GM18868 (cell line): ENCODE data around the gene CSTPP1.

ENCODE experiments used
- ATAC-seq: cut with Tn5 transposase; IDR thresholded peaks from one replicate; pipeline ENCODE4 v1.9.1; 2021; ENCODE audit warnings: mild to moderate bottlenecking, moderate library complexity; ENCODE audit not compliant: unreplicated experiment

CSTPP1 gene

GRCh38 chr11:46936138-46937110, at the start of gene CSTPP1:
CSTPP1 (plus strand) TSS chr11:46936761; CDS start chr11:46936806, 45 bp downstream.
- ATAC-seq = peak; percentile 97

DNA sequence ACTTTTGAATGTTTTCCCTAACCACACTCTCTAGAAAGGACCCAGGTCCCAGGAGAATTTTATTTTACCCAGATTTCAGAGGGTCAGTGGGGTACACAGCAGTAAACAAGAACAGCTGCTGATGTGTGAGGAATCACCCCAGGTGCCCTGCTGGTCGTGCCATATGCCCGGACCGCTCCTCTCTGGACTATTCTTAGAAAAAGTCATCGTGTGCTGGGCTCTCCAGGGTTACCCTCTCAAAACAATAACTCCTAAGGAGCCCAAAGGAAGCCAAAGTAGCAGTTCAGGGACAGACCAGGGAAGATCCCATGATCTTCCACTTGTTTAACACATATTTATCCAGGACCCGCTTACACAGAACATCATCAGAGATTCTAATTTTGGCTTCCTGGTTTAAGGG, 47.9 kb upstream of the CSTPP1 start:
- ATAC-seq = no peak

GRCh38 chr11:46889251-46889650, 47.3 kb upstream of the CSTPP1 start:
- ATAC-seq = no peak

DNA sequence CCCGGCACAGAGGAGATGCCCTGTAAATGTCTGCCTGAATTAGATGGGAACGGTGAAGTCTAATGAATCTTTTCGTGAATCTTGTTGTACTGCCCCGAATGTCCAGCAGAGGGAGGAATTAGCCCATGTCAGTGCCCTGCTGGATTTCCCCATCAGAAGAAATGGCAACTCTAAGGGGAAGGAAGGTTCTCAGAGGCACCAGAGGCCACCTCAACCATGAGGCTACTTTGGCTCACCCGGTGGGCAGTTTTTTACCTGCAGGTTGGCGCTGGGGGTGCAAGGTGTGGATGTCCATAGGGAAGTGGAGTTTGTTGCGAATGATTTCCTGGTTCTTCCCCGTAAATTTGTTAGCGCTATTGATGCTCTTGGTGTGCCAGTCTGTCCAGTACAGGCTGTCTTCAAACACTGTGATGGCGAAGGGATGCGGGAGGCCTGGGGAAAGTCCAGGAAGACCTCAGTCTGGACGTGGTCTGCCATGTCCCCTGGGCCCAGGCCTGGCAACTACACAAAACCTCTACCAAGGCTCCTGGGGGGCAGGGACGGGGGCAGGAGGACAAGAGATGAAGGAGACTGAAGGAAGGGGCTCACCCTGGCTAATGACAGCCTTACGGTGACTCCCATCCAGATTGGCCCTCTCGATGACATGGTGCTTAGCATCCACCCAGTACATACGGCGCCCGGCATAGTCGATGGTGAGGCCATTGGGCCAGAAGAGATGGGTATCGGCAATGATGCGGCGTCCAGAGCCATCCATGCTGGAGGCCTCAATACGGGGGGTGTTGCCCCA, 46.7 kb upstream of the CSTPP1 start:
- peak; percentile 62 for ATAC-seq

GRCh38 chr11:46890665-46891064, 45.9 kb upstream of the CSTPP1 start:
- ATAC-seq = no peak

DNA sequence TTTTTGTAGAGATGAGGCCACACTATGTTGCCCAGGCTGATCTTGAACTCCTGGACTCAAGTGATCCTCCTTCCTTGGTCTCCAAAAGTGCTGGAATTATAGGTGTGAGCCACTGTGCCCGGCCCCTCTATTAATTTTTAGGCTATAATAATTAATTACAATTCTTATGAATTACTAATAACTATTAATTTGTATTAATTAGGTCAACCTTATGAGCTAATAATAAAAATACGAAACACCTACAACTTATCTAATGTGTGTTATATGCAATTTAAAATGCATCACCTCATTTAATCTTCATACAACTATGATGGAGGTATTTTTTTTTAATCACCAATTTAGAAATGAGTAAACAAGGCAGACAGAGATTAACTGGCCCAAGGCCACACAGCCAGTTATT, 44.5 kb upstream of the CSTPP1 start:
- ATAC-seq = no peak

DNA sequence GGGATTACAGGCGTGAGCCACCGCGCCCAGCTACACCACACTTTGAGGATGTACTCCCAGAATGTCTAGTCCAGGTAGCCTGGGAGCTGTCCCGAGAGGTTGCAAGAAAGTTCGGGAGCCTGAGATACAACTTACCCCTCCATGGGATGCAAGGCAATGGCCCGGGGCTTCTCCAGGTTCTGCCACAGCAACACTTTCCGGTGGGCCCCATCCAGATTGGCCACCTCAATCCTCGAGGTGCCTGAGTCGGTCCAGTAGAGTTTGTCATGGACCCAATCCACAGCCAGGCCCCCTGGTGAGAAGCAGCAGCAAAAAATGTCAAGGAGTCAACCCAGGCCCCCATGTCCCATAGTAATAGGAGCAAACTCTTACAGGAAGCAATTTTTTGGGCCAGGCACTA, 43.7 kb upstream of the CSTPP1 start:
- no peak for ATAC-seq

- no peak for ATAC-seq
Observed at GRCh38 chr11:46894506-46894905, 42.1 kb upstream of the CSTPP1 start.

DNA sequence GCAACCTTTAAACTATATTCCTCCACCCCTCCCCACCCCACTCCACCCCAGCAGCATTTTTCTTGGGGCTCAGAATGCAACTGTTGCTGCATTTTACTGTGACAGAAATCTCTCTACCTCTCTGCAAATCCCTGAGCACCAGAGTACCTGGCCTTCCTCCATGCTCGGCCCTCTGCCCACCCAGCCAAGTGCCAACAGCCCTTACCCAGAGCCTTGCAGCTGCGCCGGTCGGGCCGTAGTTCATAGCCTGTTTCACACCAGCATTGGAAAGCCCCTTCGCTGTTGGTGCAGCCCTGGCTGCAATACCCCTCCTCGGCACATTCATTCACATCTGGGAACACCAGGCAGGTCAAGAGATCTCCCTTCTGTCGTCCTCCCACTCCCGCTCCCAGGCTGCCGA, 41.6 kb upstream of the CSTPP1 start:
- ATAC-seq = no peak

GRCh38 chr11:46895821-46896220, 40.7 kb upstream of the CSTPP1 start:
- ATAC-seq = no peak

DNA sequence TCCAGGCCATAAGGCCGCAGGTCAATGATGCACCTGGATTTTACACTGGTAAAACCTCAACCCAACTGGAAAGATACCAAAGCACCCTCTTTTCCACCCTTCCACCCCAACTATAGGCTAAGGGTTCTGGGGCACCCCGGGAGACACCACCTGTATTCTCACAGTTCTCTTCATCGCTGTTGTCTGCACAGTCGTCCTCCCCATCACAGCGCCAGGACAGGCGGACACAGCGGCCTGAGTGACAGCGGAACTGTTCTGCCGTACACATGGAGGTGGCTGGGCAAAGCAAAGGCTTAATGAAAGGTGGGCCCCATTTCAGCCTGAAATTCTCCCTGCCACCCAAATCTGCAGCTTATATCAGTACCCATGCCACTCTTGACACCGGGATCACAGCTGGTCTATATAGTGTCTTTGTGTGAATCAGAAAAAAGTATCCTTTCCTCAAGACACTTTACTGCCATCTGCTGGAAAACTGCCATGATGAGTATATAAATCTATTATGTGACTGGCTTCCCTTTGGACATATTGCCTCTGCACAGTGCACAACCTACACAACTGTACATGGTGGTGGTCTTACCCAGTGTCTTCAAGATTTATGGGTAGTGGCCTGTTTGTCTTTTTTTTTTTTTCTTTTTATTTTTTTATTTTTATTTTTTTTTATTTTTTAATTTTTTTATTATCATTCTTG, 39.7 kb upstream of the CSTPP1 start:
- no peak for ATAC-seq

DNA sequence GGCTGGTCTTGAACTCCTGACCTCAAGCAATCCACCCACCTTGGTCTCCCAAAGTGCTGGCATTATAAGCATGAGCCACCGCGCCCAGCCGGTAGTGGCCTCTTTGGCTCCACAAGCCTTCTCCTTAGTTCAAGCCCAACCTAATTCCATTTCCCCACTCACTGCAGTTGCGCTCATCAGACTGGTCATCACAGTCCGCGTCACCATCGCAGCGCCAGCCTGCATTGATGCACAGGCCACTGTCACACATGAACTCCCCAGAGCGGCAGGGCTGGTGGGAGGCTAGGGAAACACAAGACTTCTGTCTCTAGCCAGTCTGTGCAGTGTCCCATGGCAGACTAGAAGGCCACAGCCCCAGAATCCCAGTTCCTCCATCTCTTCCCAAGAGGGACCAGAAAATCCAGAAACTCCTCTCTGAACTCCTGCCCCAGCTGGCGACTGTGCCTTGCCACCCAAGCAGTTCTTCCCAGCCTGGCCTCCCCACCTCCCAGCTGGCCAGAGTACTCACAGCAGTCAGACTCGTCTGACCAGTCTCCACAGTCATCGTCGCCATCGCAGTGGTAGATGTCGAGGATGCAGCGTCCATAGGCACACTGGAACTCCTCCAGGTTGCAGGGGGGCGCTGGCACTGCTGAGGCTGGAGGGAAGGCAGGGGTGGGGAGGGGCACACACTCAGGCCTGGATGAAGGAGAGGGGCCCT, 38.0 kb upstream of the CSTPP1 start:
- no peak for ATAC-seq

- no peak for ATAC-seq
Observed at GRCh38 chr11:46899501-46900025, 37.0 kb upstream of the CSTPP1 start.

GRCh38 chr11:46900091-46900746, 36.3 kb upstream of the CSTPP1 start:
- ATAC-seq = no peak

DNA sequence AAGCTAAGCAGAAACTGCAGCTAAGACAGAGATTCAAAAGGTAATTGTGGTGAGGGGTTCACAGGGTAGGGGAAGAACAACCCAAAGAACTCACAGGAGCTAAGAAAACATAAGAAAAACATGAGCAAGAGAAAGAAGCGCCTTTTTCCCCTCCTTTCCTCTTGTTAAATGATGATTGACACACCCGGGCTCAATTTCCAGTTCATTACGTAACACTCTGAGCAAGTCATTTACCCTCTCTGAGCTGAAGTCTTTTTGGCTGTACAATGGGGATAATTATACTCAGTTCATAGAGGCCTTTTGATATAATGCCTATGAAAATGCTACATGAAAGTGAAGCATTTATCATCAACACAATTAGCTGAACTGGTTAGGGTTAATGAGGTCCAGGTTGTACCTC, 35.4 kb upstream of the CSTPP1 start:
- ATAC-seq = no peak

GRCh38 chr11:46902694-46903093, 33.9 kb upstream of the CSTPP1 start:
- no peak for ATAC-seq

- ATAC-seq = no peak
Observed at GRCh38 chr11:46903846-46904245, 32.7 kb upstream of the CSTPP1 start.

DNA sequence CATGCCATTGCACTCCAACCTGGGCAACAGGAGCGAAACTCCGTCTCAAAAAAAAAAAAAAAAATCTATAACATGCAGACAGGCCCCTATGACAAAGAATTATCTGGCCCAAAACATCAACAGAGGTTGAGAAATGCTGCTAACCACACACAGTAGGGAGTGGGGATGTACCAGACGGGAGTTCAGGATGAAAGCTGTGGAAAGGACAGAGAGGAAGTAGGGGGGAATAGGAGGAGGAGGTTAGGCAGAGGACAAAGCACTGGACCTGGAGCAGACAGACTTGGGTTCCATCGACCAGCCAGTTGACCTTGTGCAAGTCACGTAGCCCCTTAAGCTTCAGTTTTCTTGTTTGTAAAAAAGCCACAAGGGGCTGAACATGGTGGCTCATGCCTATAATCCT, 30.8 kb upstream of the CSTPP1 start:
- ATAC-seq = no peak

DNA sequence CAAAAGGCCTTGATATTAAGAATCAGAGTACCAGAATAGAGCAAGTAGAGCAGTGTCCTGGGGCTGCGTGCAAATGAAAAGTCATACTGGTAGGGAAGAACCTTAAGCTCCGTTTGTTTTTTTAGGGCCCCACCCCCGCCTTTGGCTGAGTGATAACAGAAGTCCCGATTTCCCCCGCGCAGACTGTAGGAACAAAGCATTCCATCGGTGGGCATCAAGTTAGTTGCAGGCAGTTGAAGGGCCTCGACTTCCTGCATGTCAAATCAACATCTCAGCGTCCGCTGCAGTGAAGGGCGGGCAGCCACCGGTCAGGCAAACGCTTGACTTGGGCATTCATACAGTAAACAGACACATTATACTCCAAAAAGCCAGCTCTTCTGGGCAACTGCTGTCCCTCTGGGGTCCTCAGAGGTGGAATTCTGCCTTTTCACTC, 29.9 kb upstream of the CSTPP1 start:
- ATAC-seq = no peak

- no peak for ATAC-seq
Observed at GRCh38 chr11:46907606-46908005, 29.0 kb upstream of the CSTPP1 start.
